Measurements from ENCODE around the gene GLT1D1. TPM values are rescaled to one million over a fixed set of nuclear protein-coding genes. Genes with fewer than 3 reads are reported as not detected.

Gene GLT1D1
- total RNA-seq, 1 donor from 2014 or later, result not detected

DNA sequence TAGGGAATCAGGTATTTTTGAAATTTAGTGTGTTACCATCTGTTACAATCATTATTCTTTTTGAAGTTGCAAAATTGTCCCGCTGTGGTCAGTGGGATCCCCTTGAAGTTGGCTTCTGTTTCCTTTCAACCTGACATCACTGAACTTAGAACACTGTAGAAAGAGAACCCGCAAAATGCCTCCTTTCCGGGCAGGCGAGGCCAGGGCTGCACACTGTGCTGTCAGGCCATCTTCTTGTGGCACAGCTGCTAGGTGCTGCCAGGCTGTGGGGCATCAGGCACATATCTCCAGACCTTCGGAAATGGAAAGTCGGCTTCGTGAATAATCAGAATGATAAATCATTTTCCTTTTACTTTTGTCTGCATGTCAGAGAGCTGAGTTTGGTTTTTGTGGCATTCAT is 103.5 kb downstream of the GLT1D1 start:
- no peak for DNase-seq (ENCODE audit: extremely low read depth, low read depth, low spot score)

DNA sequence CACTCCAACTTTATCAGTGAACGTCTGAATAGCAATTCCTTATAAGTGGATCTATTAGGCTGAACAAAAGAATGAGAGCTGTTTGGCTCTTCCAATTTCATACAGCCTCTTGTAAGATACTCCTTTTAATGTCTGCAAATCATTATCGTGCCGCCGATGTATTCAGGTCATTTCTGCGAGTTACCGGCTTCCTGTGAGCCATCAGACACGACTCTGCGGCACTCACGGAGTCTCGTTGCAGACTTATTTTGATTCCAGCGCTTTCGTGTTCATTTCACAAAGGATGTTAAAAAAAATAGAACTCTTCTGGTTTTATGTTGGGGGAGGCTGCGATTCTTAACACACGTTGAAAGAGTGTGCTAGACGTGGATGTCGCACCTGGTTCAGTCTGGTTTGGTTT is 106.6 kb downstream of the GLT1D1 start:
- no peak for DNase-seq (ENCODE audit: extremely low read depth, low read depth, low spot score)

DNA sequence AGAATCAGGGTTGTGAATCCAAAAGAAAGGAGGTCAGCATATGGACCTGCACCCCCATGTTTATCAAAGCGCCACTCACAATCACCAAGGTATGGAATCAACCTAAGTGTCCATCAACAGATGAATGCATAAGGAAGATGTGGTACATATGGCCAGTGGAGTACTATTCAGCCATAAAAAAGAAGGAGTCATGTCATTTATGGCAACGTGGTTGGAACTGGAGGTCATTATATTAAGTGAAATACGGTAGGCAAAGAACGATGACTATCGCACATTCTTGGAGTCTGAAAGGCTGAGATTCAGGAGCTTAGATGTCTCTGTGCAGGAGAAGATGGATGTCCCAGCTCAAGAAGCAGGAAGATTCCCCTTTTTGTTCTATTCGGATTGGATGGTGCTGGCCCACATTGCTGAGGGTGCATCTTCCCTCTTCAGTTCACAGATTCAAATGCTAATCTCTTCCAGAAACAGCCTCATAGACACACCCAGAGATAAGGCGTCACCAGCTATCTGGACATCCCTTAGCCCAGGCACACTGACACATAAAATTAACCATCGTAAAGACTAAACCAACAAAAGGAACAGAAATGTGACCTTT is 108.1 kb downstream of the GLT1D1 start:
- no peak for DNase-seq (ENCODE audit: extremely low read depth, low read depth, low spot score)

DNA sequence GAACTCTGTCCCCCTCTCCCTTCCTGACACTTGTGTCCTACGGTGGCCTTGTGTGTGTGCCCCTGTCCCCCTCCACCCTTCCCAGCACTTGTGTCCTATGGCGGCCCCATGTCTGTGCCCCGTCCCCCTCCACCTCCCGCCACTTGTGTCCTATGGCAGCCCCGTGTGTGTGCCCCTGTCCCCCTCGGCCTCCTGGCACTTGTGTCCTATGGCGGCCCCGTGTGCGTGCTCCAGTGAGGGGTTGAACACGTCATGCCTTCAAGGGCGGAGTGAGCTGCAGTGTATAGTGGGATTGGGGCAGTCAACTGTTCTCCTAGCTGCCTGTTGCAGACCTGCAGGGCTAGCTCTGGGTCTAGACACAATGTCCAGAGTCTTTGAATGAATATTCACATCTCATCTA is 108.7 kb downstream of the GLT1D1 start:
- no peak for DNase-seq (ENCODE audit: extremely low read depth, low read depth, low spot score)

DNA sequence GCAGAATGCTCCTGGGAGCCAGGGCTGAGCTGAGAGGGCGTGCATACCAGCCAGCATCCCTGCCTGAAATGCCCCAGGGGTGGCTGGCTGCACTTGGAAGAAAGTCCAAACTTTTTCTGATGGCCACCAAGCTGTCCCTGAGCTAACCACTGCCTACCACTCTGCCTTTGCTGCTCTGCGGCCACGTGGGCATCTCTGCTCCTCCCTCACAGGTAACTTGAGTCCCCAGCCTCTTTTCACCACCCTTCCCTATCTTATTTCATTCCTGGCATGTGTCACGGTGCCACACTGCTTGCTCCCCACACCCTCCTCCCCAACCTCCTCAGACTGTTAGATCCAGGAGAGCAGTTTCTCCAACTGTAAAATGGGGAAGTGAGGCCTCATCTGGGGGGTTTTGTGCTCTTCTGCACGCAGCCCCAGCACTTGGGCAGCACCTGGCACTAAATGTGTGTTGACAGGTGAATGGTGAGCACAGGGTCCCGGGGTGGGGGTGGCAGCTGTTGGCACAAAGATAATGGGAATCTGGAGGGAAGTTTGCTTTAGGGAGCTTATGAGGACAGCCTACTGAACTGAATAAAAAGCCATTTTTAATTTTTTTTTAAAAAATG is 113.0 kb downstream of the GLT1D1 start:
- DNase-seq (ENCODE audit: extremely low read depth, low read depth, low spot score), result no peak

DNA sequence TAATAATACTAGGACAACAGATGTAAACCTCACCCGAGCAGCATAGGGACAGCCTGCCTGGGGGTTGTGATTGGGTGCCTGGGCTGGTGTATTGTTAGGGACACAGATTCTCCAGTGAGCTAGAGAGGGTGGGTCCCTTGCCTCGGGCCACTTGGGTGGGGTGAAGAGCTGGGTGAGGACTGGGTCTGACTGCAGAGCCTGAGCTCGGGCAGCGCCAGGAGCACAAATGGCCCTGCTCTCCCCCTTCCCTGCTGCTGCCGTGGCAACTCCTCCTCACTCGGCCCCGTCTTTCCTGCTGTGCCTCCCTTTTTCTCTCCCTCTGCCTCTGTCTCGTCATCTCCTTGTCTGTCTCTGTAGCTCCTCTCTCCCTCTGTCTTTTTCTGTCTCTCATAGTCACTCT is 115.4 kb downstream of the GLT1D1 start:
- DNase-seq (ENCODE audit: extremely low read depth, low read depth, low spot score), result no peak

DNA sequence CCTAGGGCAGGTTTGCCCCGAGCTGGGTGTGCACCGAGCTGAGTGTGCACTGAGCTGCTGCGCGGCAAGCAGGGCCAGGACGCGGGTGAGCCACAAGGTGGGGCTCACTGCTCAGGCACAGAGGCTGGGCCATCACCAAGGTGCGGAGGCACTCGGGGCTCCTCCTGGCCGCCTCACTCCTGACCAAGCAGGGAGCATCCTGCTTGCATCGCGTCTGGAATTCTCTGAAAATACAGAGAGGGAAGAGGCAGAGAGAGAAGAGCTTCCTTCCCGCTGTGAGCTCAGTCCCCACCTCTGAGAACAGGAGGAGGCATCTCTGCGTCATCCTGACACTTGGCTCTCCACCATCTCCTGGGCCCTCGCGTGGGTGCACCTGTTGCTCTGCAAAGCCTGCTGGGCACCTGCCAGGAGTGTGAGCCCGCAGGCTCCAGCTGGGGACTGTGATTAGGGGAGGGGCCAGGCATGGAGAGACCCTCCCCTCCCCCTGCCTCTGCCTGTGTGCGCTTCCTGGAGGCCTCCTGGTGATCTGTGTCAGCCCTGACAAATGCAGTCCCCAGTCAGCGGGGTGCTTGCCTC is 116.3 kb downstream of the GLT1D1 start:
- no peak for DNase-seq (ENCODE audit: extremely low read depth, low read depth, low spot score)

DNA sequence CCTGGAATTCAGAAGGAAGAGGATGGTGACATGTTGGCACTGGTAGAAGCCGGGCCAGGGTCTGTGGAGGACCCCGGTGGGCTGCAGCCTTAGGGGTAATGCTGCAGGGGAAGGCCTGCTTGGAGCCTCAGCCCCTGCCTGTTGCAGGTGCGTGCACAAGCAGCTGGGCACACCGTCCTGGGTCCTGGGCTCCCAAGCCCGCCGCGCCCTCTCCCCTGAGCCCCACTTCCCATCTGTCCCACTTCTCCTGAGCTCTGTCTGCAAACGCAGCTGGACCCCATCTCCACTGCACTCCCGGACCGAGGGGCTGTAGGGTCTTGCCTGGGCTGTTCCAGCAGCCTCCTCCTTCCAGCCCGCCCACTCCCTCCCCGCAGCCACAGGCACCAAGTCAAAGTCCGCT is 116.8 kb downstream of the GLT1D1 start:
- no peak for DNase-seq (ENCODE audit: extremely low read depth, low read depth, low spot score)

DNA sequence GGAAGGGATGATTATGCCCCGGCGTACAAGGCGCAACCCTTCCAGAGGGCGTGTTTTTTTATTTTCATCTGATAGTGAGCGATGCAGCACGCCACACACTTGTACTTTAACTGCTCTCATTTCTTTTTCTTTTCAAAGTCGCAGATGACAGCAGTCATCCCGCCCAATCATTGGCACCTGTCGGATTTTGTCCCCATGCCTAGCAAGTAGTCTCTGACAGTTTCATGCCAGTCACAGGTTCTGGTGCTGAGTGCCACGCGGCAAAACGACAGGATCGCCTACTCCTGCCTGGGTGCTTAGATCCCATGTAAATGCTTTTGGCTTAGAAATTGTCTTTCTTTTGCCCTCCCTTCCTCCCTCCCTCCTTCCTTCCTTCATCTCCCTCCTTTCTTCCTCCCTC is 117.7 kb downstream of the GLT1D1 start:
- DNase-seq (ENCODE audit: extremely low read depth, low read depth, low spot score), result no peak

DNA sequence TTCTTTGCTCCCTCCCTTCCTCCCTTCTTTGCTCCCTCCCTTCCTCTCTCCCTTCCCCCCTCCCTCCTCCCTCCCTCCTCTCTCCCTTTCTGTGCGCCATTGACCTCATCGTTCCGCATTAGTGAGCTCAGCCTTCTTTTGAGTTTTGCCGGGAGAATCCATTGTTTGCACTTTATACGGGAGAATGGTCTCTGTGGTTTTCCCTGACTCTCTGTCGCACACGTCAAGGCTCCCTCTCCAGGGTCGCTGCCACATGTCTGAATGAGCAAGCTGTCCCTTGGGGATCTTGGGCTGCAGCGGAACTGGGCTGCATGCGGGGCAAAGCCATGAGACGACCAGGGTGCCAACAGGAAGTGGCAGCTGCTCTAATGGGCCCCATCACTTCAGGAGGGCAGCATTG is 118.5 kb downstream of the GLT1D1 start:
- DNase-seq (ENCODE audit: extremely low read depth, low read depth, low spot score), result no peak

DNA sequence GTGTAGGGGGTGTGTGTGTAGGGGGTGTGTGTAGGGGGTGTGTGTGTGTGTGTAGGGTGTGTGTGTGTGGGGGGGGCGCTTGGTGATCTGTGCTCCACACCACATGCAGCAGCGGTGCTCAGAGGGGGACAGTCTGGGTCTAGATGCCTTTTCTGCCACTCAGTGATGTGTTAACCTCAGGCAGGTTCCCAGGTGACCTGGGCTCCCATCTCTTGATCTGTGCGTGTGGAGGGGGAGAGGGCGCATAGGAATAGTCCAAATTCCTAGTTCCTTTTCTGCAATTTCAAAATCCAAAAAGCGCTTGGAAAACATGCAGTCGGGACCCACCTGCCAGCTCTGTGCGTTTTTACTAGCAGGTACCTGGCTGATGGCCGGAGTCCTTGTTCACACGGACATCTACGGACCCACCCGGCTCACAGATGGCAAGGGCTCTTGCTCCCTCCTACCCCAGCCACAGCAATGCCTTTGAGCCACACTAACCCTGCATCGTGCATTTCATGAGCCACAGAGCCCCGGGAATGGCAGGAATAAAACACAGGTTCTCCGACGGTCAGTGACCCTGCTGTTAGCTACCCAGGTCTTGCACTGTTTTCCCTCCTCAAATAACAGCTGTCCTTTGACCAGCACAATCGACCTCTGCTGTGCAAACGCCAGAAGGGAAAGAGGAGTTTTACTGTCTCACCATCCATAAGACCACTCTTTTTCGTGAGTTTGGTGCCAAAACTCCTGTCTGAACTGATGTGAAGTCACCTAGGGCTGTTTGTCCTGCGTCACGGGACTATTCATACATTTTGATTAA is 120.8 kb downstream of the GLT1D1 start:
- DNase-seq (ENCODE audit: extremely low read depth, low read depth, low spot score), result no peak

DNA sequence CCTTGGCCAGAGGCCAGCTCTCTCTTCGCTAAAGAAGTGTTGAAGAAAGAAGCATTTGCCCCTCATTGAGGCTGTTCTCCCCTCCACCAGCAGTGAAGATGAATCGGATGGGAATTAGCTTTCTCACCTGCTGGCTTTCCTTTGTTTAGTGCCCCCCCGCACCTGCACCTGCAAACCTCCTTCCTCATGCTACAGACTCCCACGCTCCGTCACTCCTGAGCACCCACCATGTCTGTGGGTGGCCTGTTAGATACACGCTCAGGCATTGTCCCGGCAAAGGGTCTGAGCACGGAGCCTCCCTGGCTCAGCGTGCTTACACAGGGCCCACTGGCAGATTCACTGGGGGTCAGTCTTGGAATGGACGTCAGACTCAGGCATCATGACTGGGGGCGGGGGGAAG is 121.6 kb downstream of the GLT1D1 start:
- no peak for DNase-seq (ENCODE audit: extremely low read depth, low read depth, low spot score)

DNA sequence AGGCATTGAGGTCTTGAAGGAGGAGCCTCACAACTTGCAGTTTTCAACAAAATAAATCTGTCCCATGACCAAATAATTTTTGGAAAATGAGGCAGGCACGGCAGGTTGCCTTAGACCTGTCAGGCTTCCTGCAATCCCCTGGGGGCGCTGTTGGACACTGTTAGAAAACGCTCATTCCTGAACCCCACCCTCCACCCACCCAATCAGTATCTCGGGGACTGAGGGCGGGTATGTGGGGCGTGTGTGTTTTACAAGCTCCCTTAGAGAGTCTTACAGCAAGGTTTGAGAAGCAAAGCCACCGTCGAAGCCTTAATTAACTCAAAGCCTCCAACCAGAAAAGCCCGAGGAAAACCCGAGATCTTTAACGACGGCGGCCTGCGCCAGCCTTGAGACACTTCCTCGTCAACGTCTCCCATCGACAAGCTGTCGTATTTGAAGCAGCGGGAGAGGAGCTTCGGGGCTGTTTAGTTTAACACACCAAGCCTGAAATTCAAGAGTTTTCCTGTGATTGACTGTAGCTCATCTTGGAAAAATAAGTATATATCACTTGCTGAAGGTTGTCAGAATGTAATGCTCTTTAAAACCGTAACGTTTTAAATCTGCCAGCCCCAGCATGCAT is 123.0 kb downstream of the GLT1D1 start:
- DNase-seq (ENCODE audit: extremely low read depth, low read depth, low spot score), result no peak

DNA sequence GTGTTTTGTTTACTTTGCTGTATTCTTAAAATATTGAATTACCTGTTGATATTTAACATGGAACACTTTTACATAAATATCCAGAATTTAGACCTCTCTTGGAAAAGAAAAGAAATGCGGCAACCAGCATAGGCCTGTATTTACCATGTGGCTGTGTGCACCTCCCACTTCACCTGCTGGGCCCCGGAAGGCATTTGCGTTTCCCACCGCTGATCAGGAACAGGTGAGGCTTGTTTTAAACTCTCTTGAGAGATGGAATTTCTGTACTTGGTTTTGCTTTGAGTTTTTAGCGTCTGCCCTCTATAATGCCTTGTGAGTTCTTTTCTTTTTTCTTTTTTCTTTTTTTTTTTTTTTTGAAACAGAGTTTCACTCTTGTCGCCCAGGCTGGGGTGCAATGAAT is 124.2 kb downstream of the GLT1D1 start:
- no peak for DNase-seq (ENCODE audit: extremely low read depth, low read depth, low spot score)

DNA sequence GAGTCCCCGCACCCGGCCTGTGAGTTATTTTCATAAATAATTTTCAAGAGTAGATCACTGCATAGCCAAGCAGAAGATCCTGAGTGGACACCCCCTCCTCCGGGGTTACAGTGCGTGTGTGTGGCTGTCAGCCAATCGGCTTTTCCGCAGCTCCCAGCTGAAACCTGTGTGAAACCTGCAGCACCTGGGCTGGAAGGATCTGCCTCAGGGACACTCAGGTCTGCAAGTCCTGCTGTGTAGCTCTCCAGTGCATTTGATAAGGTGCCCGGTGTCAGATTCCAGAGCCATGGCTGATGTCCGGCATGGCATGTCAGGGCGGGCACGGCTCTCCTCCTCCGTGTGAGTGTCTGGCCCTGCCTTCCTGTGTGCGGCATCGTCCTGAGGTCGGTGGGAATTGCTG is 124.8 kb downstream of the GLT1D1 start:
- DNase-seq (ENCODE audit: extremely low read depth, low read depth, low spot score), result no peak

DNA sequence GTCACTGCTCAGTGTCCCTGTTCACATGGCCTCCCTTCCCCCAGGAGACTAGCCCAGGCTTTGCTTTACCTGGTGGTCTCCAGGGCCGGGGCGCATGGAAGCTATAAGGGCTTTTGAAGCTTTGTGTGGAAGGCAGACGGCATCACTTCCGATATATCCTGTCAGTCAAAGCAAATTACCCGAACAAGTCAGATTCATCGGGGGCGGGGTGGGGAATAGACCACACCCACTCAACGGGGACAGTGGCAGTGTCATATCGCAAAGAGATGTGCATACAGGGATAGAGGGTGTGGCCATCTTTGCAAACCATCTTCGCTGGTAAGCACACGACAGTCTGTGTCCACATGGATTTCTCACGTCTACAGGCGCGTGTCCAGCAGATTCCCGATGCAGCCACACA is 127.3 kb downstream of the GLT1D1 start:
- no peak for DNase-seq (ENCODE audit: extremely low read depth, low read depth, low spot score)

DNA sequence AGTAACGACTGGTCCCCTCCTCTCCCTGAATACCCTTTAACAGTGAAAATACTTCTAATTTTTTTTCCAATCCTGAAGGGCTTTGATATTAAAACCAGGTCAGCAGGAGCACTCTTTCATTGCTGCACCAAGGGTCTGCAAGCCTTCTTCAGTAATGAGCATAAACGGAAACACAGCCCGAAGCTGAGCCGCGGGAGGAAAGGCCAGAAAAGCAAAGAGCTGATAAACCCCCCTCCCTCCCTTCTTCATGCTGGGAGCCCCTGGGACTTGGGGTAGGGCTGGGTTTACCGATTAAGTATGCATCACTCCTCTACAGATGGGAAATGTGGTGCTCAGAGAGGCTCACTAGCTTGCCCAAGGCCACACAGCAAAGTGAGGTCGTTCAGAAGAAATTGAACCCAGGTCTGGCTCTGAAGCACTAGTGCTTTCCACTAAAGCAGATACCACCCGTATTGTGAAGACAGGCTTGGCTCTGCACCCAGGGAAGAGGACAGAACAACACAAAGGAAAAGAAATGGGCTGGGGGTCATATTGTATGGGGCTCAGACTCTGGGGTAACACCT is 128.8 kb downstream of the GLT1D1 start:
- no peak for DNase-seq (ENCODE audit: extremely low read depth, low read depth, low spot score)

DNA sequence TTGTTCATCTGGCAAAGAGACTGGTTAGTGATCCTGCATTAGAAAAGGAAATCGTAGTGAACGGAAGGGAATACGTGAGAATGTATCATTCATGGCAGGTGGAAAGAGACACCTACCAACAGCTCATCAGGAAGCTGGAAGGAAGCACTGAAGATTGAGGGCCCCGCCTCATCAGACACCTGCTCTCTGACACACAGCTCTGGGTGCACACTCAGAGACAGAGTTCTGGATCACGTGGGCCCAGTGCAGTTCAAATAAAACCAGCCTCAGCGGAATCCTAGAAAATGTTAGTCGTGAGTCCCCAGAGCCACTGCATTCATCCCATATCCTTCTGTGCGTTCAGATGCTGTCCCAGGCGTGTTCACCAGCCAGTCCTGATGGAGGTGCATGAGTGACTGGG is 129.7 kb downstream of the GLT1D1 start:
- DNase-seq (ENCODE audit: extremely low read depth, low read depth, low spot score), result no peak

DNA sequence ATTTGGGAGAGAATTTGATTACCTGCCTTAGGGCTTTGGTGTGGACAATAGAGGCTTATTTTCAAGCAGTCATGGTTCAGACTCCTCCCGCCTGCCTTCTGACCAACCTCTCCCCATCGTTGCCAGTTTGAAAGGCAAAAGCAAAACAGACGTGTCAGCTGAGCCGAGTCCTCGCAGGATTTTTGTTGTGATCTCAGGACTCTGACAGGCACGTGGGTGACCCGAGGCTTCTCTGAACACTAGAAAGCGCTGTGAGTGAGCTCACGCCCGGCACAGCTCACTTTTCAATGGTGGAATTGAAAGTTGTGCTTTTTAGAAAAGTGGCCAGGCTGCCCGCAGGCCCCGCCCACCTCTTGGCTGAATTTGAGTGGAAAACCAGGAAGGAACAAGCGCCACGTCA is 130.1 kb downstream of the GLT1D1 start:
- no peak for DNase-seq (ENCODE audit: extremely low read depth, low read depth, low spot score)

DNA sequence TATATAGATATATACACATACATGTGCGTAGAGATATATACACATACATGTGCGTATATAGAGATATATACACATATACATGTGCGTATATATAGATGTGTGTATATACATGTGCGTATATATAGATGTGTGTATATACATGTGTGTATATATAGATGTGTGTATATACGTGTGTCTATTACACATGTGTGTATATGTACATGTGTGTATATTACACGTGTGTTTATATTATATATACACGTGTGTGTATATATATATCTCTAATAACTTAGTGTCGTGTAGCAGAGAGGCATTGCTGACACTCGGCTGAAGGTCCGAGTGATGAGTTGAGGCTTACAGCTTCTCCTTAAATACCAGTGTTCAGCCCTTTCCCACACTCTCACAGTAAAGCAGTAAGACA is 133.7 kb downstream of the GLT1D1 start:
- DNase-seq (ENCODE audit: extremely low read depth, low read depth, low spot score), result no peak

DNA sequence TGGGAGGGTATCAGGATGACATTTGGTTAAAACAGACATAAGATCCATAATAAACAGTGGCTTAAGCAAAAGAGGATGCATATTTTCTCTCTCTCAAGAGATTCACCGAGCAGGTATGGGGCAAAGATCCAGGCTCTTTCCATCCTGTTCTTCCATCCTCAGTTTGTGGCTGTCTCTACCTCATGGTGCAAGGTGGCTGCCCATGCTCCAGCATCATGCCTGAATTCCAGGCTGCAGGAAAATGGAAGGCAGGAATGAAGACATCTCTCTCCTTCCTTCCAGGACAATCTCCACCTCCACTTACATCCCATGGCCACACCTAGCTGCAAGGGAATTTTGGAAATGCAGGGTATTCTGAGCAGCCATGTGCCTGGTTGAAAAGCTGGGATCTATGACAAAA is 136.0 kb downstream of the GLT1D1 start:
- no peak for DNase-seq (ENCODE audit: extremely low read depth, low read depth, low spot score)
